GM18519 (cell line): ENCODE results near the gene NLRP12.
"Not testable (repeated sequence)": the region's sequence is repeated elsewhere in the genome, so short reads cannot be mapped to it uniquely, and the experiment has no call there.

Experiments
- ATAC-seq: cut with Tn5 transposase; IDR thresholded peaks from one replicate; pipeline ENCODE4 v1.9.1; 2021; ENCODE audit warnings: mild to moderate bottlenecking, moderate library complexity; ENCODE audit not compliant: unreplicated experiment, low FRiP score

NLRP12 gene, protein sequence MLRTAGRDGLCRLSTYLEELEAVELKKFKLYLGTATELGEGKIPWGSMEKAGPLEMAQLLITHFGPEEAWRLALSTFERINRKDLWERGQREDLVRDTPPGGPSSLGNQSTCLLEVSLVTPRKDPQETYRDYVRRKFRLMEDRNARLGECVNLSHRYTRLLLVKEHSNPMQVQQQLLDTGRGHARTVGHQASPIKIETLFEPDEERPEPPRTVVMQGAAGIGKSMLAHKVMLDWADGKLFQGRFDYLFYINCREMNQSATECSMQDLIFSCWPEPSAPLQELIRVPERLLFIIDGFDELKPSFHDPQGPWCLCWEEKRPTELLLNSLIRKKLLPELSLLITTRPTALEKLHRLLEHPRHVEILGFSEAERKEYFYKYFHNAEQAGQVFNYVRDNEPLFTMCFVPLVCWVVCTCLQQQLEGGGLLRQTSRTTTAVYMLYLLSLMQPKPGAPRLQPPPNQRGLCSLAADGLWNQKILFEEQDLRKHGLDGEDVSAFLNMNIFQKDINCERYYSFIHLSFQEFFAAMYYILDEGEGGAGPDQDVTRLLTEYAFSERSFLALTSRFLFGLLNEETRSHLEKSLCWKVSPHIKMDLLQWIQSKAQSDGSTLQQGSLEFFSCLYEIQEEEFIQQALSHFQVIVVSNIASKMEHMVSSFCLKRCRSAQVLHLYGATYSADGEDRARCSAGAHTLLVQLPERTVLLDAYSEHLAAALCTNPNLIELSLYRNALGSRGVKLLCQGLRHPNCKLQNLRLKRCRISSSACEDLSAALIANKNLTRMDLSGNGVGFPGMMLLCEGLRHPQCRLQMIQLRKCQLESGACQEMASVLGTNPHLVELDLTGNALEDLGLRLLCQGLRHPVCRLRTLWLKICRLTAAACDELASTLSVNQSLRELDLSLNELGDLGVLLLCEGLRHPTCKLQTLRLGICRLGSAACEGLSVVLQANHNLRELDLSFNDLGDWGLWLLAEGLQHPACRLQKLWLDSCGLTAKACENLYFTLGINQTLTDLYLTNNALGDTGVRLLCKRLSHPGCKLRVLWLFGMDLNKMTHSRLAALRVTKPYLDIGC

DNA sequence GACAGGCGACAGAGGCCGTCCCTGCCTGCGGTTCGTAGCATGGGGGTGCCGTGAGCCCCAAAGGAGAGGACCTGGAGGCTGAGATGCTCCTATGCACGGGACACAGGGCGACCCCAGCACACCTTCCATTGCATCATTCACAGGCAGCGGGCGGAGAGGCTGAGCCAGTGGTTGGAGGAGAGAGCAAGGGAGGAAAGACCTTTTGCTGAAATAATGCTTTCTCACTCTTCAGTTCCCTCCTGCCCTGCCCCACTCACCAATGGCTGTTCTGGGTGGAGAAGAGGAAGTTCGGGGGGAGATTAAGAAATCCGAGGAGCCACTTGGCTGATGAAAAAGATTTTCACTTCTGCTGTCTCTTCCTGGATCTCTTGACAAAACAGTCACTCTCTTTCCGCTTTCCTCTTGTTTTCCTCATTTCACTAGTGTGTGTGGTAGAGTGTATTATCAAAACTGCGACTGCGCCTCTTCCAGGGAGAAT, at the start of gene NLRP12:
NLRP12 (minus strand) TSS at position 181 of the 478 bp plus-strand sequence; CDS start at position 41, 140 bp downstream.
- ATAC-seq = no peak

GRCh38 chr19:53872762-53873161, 48.6 kb upstream of the NLRP12 start:
- no peak for ATAC-seq

DNA sequence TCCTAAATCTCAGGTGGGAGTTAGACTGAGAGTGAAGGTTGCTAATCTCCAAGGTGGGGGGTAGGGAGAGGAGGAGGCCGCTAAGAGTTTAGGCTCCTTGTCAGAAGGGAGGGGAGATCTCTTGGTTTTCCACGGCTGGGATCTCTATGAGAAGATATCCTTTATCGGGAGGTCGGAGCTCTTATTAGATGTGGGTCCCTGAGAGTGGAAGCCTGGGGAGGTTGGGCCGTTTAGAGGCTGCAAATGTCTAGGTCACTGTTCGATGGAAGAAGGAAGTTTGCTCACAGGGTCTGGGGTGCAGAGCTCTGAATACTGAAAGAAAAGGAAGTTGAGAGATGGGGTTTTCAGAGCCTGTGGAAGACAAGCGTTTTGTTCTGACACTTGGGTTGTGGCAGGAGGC, 47.3 kb upstream of the NLRP12 start:
- ATAC-seq = no peak

GRCh38 chr19:53870485-53870844, 46.4 kb upstream of the NLRP12 start:
- ATAC-seq = no peak

- not testable (repeated sequence) for ATAC-seq
These were observed 45.8 kb upstream of the NLRP12 start for GRCh38 chr19:53869805-53870484.

- peak; percentile 30 for ATAC-seq
These were observed 45.0 kb upstream of the NLRP12 start for GRCh38 chr19:53868892-53869804.

DNA sequence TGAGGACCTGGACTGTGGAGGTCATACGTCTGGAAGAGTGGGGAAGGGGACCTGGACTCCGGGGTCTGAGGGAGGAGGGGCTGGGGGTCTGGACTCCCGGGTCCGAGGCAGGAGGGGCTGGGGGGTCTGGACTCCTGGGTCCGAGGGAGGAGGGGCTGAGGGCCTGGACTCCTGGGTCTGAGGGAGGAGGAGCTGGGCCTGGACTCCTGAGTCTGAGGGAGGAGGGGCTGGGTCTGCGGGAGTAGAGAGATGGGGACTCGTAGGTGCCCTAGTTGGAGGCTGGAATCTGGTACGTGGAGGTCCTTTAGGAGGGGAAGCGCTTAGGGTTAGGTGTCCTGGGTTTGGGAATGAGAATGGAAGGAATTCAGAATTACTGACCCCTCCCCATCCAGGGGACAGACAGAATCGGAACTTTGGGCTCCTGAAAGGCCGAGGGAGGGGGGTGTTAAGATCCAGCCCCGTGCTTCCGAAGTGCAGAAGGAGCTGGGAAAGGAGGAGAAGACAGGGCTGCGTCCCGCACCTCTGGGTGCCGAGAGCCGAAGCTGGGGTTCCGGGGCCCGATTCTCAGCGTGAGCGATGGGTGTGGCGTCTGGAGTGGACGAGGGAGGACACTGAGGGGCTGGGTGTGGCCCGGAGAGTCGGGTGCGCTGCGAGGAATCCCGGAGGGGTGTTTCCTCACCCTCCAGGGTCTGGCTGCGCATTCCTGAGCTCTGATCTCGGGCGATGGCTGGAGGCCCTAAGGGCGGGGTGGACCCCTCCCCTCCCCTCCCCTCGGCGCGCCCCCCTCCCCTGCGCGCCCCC, 44.2 kb upstream of the NLRP12 start:
- ATAC-seq = no peak

DNA sequence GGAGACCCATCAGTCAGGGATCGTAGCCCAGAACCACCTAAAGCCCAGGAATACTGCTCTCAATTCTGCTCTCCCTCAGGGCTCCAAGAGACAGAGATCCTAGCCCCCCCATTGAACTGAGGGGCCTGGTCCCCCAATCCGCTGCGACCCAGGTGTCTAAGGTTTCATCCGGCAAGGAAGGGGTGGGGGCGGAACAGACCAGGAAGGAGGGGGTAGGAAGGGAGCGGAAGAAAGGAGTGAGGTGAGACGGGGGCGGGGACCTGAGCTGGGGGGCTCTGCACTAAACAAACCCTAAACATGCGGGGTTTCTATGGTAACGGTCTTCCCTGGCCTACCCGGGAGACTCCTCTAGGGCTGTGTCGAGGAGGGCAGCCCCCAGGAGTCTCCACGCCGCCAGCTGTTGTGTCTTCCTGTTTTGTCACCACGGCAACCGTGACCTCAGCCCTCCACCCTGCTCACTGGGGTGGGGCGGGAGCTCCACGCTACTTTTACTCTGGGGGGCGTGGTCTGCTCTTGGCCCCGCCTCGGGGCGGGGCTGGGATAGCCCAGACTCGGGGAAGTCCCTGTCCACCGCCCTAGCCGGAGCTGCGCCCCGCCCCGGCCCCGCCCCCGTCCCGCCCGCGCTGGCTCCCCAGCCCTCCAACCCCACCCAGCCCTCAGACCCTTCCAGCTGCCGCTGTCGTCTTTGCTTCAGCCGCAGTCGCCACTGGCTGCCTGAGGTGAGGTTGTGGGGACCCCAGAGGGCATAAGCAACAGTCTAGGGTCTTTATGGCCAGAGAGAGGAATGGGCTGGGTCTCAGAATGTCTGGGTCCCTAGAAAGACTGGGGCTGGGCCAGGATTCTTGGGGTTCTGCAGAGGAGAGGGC, 43.3 kb upstream of the NLRP12 start, which contains the start of gene MYADM:
MYADM (plus strand) TSS at position 659 of the 866 bp plus-strand sequence. CDS start 5,647 bp downstream, outside the sequence.
- peak; percentile 49 for ATAC-seq

GRCh38 chr19:53866865-53867224, 42.7 kb upstream of the NLRP12 start:
- no peak for ATAC-seq

DNA sequence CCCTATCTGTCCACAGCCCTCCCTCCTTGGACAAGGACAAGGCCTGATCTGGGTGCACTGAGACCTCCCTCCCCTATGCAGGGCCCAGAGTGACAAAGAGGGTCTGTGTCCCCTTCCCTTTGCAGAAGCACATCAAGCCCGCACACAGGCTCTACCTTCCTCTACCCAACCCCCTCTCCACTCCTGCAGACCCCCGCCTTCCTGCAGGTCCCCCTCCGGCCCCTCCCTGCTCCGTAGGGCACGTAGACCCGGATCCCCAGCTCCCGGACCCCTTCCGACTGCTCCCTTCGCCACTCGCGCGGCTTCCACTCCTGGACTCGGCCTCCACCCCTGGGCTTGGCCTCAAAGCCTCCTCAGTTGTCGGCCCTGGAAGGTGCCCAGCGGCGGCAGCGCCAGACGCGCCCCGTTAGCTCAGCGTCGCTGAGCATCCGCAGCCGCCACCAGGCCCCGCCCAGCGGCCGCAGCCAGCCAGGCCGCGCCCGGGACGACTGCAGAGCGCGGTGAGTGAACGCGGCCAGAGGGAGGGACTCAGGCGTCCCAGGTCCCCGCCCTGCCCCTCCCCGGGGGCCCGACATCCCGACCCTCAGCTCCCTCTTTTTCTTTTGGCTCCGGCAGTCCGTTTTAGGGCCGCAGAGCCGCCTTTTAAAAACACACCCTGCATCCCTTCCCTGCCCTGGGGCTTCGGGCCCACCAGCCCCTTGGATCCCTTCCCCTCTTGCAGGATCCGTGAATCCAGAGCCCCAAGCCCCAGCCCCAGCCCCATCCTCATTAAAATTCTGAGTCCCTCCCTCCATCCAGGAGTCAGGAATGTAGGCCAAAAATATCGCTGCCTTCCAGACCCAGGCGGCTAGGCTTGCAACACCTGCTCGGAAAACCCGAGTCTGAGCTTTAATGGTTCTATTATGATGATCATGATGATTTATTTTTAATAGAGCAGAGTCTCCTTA, 42.1 kb upstream of the NLRP12 start:
- ATAC-seq = no peak

DNA sequence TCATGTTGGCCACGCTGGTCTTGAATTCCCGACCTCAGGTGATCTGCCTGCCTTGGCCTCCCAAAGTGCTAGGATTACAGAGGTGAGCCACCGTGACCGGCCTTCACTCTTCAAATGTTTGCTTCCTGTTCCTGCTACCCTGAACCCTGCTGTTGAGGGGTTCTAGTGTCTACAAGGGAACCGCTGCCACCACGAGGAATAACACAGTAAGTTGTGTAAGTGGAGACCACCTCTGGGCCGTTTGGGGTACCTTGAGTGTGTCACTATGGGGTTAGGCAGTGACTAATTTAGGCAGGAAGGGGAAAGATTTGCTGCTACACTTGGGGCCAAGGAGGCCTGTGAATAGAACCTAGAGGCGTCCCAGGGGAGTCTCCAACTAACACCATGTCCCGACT, 41.4 kb upstream of the NLRP12 start:
- no peak for ATAC-seq

GRCh38 chr19:53864308-53864836, 40.3 kb upstream of the NLRP12 start:
- no peak for ATAC-seq

GRCh38 chr19:53853707-53854106, 29.6 kb upstream of the NLRP12 start:
- ATAC-seq = no peak

- ATAC-seq = no peak
These were observed 25.1 kb upstream of the NLRP12 start for GRCh38 chr19:53849237-53849676.

DNA sequence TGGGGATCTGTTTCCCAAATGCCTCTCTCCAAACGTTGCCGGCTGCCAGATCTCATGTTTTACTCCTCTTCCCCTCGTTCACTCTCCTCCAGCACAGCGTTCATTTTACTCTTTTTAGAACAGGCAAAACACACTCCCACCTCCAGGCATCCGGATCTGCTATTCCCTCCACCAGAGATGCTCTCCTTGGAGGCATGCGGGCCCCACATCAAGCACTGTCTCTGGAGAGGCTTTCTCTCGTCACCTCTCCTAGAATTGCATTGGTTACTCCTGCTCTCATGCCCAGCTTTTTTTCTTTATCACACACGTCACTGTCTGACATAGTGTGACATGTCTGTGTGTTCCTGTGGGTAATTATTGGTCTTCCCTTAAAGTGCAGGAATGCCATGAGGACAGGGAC, 23.4 kb upstream of the NLRP12 start:
- ATAC-seq = no peak

GRCh38 chr19:53844849-53845246, 20.7 kb upstream of the NLRP12 start:
- no peak for ATAC-seq
